Hepatic stellate cell (primary cell): ENCODE data around the gene RFTN1.

Experiments
- DNase-seq: peaks from one replicate; pipeline ENCODE4 v3.0.0; 2011; ENCODE audit warnings: low spot score

Gene RFTN1

DNA sequence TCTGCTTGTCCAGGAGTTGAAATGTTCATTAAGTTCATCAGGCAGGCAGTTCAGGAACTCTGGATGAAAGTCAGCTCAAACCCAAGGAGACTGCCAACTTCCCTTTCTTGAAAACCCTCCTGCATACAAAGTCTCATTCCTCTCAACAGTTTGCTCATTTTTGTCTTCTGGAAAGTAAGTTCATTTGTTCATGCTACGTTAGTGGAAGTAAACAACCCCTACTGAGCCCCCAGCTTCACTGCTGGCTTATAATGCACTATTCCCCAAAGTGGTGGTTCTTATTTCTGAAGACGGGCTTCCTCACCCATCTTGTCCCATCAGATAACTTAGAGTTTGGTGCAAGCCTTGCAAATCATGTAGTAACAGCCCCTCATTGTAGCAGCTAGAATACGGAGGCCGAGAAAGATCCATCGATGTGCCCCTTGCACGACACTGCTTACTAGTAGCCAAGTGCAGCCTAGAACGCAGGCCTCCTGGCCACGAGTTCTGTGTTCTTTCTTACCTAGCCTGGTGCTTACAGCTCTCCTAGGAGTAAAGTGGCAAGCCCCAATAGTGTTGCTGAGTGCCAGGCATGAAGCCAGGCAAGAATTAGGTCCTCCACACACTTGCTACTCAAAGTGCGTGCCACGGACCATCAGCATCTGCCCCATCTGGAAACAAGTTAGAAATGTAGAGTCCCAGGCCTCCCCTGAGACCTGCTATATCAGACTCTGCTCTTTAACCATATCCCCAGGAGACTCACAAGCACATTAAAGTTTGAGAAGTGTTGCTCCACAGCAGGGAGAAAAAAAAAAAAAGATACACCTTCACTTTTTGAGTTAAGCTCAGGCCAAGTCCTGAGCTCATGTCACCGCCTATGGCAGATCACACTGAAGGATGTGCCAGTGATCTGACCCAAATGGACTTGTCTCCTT is 82.5 kb downstream of the RFTN1 start:
- DNase-seq = no peak

DNA sequence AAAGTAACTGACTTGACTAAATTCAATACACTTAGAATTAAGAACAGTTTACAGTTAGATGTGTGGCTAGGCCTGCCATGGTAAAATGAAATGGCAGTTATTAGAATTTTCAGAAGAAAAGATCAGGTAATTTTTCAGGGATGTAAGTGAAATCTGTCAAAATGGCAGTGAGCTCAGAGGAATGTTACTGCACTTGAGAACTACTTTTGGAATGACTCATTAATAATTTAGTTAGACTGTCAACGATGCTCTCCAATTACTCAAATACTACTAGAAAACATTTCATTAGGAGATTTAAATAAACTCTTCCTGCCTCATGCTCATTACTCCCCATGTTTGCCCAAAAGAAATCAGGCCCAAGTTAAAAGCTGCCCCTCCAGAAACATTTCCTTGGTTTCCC is 84.4 kb downstream of the RFTN1 start:
- no peak for DNase-seq

DNA sequence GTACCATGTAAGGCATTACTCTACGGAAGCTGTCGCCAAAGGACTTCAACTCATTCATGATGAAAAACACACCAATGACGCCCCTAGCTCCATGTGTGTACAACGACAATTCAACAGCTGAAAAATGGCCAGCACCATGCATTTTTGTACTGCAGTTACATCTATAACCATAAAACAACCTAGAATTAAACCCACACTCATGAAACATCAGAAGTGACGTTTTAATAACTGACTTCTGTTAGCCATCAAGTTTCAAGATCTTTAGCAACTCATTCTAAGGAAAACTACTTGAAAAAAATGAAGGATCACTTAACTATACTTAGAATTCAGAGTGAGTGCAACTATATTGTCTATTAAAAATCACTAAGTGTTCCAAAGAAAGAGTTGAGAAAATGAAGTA is 84.9 kb downstream of the RFTN1 start:
- DNase-seq = no peak

DNA sequence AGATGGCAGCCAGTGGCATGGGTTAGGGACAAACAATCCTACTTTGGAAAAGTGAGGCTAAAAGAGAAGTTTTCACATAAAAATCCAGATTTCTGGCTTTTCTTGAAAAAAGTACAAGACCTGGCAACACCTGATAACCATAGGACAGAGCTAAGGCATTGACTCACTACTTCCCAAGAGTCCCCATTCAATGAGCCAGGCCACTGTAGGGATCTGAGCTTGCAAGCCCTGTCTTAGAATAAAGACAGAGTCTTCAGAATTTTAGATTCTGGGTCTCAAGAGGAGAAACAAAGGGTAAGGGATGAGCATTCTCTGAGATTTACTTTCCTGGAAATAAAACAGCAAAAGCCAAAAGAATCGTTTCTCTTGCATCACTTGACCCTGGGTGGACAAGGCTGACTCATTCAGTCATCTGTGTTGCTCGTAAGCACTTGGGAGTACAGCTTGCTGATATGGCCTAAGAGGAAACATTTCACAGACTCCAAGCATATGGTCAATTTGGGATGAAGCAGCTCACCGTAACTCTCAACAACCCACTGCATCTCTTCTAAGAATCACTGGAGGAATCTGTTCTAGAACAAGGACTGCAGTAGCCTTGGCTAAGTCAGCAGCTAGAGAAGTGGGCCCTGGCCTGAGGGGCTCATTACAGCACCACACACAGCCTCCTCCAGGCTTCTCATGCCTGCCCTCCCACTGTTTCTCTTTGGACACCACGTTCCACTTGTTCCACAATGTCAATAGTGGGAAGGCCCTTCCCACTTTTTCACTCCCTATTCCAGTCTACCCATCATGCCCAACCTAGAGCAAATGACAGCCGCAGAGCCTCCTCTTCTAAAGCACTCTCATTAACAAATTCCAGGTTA is 86.2 kb downstream of the RFTN1 start:
- DNase-seq = peak; percentile 75

DNA sequence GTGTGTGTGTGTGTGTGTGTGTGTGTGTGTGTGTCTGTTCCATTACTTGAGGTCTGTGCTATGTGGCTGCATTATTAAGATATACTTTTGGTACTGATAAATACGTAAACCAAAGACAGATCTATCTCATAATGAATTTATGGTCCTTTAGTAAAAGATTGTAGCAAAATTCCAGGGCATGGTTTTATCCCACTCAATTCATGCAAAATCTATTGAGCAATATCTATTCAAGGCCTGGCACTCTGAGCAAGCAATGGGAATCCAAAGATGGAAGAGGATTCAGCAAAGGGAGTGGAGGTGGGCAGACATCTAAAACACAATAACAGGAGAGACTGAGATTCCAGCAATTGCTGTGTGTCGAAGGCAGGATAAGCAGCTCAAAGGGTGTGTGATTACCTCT is 86.8 kb downstream of the RFTN1 start:
- no peak for DNase-seq

DNA sequence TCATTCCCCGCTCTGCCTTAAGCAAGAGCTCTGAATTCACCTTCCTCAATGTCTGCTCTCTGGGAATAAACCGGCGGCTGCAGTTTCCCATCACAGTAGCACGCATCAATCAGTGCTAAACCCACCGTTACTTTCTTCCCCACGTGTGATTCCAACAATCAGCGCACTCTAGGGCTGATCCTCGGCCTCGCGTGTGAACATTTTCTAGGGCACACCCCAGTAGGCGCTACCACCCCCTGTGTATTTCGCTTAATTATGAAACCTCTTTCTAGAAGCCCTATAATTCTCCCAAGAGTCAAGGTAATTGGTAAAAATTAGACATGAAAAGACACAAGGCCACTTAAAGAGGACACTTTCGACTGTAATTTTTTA is 87.5 kb downstream of the RFTN1 start:
- DNase-seq = no peak

DNA sequence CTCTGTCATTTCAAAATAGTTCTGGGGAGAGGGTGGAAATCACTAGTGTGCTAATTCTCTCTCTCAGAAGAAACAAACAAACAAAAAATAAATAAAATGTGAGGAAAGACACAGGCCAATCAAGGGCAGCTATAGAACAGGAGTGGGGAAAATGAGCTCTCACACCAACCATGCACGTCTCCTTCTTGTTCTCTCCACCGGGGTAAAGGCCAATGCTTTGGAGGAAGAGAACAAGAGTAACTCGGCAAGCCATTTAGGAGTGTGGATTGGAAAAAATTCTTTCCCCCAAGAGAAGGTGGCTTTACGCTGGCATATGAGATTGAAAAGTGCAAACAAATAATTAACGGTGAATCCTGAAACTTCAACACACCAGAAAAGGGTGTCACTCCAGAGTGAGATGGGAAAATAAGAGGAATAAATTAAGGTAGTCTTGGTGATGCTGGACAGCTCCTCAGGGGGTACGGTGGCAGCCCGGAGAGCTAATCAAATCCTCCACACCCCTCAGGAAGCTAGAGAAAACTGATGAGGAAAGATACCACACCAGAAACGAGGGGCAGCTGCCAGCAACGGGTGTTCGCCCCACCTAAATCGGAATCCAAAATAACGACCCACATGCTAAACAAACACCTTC is 88.0 kb downstream of the RFTN1 start:
- no peak for DNase-seq

DNA sequence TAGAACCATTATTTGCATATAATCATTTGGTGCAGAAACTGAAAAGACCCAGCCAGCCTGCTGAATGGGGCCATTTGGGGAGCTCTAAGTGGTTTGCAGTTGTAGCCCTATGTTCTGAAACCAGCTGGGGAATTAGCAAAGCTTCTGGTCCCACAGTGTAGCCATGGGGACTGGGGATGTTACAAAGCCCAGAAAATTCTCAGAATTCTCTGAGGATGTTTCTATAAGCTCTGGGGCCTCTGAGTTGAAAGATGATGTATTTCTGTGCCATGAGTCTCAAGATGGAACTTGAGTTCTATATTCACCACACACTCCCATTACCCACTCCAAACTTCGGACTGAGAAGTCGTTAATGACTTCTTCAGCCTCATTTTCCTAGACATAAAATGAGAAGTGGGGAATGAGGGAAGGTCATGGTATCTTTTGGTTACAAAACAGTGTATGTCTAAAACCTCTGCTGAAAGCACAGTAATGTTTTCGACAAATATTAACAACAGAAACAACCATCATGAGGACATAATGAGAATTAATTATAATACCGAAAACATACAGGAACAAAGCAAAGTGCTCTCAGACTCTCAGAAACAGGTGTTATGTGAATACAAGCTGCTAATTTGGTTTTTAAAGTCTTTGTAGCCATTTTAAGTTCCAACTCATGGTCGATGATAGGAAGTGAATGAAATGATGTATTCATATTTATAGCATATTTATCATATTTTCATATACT is 89.4 kb downstream of the RFTN1 start:
- DNase-seq = no peak

DNA sequence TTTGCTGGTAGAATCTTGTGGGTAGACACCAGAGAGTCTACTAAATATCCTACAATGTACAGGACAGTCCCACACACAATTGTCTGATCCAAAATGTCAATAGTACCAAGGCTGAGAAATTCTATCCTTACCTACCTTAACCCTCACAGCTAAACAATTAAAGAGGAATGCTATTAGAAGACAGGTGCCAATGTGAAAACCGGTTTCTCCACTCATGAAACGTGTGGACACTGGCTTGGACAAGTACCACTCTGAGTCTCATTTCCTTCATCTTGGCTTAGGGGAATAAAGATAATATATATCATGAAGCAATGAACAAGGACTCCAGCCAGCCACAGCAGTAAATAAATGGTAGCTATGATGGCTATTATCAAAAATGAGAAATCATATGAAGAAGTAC is 90.2 kb downstream of the RFTN1 start:
- no peak for DNase-seq

DNA sequence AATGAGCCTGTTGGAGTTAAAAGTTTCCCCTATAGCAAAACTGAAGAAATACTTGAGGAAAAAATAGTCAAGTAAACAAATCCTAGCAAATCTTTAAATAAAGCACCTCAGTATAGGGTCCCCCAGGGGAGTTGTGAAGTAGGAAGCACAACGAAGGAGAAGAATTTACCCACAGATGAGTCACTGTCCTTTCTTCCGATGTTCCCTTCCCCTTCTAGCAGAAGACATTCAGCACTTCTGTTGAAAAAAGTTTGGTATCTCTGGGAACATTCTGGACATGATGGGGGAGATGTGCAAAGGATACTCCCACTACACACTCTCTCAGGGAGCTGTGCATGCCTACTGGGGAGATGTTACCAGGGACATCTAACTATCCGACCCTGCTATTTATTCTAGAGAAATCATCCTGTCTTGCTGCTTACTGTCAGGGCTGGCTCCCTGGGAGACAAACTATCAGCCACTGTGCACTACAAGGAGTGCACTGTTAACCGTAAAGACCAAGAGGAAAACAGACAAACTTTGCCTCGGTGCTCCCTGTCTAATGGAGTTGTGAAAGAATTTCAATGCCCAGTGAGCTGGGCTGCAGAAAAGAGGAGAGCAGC is 93.8 kb downstream of the RFTN1 start:
- peak; percentile 52 for DNase-seq

DNA sequence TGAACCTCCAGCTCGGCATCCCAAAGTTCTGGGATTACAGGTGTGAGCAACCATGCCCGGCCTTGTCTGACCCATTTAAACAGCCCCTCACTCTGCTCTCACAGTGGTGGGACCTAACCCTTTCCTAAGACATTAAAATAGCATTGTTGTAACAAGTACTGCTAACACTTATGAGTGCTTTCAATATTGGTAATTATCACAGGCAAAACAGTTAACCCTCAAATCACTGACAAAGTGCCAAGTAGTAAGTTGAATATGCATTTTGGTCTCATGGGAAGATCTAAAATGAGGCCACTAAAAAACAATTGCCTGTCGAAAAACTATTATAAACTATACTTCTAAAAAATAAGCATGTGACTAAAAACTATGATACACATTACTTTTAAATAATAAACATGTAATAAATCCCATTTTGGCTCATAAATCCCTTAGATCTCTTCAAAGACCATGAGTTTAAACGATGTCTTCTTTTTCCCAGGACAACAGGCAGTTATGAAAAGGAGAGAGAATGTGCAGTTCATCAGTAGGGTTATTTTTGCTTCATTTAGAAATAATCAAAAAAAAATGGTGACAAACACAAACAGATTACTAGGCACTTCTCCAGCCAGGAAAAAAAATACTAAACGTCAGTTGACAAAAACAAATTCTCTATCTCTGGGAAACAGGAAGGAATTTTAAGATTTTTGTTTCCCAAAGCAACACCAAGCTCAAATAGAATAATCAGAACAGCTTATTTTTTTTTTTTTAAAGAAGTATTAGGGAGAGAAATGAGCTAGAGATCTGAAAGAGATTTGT is 95.4 kb downstream of the RFTN1 start:
- DNase-seq = no peak

DNA sequence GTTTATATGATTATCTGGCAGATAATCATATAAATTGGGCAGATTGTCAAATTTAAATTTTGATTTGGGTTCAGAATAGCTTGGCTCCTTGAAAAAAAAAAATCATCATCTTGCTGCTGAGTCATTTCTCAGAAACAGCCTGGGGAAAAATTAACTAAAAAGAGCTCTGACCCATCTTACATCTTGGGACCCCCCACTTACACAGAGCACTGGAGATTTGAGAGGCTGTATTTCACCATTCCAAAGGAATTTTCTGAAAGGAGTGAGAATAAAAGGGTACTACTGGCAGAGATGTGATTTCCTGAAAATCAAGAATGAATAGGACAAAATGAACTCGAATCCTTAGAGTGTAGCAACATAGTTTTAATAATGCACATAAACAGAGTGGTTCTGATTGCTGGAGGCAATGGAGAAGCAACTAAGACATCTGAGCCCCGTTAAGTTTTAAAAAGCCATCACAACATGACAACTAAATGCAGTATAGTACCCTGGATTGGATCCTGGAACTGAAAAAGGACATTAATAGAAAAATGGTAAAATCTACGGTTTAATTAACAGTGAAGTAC is 97.5 kb downstream of the RFTN1 start:
- no peak for DNase-seq

DNA sequence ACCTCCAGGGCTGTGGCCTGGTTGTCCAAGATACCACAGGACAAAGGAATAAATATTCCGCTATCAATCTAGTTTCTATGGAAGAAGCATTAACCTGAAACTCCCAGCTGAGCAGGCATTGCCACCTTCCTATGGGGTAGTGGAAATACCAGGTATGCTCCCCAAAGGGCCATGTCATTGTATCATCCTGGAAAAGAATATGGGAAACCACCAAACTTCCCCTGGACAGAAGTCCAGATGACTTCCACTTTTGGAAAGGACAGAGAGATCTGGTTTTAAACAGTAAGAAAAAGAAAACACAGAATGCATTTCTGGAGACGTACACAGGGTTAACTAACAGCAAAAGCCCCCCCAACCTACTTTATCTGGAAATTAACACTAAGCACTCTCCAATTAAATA is 100.2 kb downstream of the RFTN1 start:
- no peak for DNase-seq

DNA sequence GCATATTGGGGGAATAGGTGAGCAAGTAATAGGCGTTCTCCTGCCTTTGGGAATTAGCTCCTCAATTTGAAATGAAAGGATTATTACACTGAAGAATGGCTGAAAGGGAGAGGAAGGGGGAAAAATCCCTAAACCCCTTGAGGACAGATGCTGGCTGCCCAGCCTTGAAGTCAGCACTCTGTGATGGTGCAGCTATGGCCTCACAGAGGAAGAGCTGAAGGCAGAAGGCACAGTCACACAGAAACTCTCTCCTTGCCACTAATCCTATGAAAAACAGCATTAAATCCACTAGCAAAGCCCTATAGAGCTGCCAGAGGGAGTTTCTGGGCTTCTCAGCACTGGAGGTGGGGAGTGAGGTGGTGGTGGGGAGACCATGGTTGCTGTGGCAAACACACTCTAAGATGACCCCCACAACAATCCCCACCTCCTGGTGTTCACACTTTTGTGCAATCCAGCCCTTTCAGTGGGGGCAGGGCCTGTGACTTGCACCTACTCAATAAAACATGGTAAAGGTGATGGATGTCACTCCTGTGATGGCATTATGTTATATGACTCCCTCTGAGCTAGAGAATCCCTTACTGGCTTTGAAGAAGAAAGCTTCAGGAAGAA is 101.2 kb downstream of the RFTN1 start:
- no peak for DNase-seq

DNA sequence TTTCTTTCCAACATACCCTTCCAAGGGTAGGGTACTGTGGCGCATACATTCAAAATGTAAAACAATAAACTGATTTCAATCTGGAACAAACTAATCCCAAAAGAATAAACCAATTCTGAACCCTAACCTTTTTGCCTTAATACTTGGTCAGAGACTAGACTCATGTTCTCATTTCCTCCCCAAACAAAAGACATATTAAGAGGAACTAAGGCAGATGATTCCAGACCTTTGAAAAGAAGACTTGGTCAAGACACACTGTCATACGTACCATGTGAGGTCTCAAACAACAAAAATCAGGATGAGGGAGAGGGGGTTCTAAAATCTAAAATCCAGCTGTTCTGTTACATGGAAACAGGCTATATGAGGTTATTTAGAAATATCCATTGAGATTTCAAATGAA is 102.1 kb downstream of the RFTN1 start:
- DNase-seq = no peak

DNA sequence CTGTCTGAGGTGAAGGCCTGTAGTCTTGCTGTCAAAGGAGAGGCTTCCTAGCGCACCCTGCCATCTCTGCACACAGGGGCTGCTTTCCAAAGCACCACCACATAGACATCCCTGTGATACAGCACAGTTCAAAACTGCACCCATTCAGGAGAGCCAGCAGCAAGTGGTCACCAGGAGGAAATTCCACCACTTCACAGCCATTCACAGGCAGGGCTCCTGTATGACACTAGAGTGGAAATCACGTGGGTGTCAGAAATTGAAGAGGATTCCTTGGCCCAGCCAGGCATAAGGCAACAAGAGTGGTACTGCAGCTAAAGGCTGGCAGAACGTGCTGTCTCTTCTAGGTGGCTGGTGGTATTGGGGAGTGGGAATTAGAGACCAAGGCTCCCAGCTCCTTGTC is 102.8 kb downstream of the RFTN1 start:
- no peak for DNase-seq

DNA sequence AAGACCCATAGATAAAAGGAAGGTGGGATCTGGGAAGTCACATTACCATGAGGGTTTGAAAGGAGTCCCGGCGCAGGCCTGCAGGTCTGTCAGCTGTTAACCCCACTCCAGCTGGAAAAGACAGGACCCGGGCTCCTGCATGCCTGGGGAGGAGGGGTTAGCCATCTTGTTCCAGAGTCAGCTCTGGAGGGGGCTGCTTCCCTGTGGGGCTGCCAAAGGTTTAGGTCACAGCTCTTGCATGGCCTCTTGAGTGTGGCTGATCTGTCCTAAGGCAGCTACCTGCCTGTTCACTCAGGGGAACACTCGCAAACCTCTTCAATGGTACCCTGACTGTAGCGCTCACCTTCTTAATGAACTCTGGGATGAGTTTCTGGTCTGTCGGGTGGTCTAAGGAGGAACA is 104.5 kb downstream of the RFTN1 start:
- DNase-seq = no peak

DNA sequence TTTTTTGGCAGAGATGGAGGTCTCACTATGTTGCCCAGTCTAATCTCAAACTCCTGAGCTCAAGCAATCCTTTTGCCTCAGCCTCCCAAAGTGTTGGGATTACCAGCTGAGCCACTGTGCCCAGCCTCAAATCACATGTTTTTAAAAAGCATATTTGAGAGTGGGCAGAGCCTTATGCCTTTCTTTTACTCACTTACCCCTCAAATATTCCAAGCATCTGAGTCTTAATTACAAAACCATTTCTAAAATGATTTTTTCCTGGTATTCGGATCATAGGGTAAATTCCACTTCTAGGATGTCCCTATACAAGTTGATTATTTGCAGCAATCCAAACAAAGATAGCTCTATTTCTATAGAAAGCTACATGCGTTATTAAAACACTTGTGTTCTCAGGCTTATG is 106.1 kb downstream of the RFTN1 start:
- DNase-seq = no peak

DNA sequence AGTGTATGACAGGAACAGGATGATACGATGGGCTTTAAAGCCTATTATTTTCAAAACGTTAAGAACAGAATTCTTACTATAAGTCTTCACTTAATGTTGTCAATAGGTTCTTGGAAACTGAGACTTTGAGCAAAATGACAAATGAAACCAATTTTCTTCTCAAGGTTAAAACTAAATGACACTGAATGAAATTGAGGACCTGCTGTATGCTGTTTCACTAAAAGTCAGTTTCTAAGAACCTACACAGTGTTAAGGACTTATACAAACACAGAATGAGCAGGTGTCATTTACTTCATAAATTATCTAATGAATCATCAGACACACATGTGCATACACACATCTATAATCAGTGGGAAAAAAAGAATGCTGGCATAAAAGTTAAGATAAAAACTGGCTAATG is 106.9 kb downstream of the RFTN1 start:
- no peak for DNase-seq

DNA sequence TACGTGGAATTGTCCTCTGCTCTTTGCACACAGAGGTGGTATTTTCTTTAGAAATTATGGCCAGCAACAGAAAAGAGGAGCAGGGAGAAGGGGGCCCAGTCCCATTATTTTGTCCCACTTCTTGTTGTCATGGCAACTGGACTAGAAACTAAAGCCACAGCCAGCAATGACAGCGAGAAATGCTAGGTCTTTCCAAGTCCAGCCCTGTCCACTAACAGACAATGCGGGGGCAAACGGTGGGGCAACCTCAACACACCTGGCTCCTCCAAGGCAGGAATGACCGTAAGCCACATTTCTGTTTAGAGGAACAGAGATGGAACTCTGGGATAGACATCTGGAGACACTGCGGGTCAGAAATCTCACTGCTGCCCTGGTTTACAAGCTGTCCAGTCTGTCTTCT is 107.3 kb downstream of the RFTN1 start:
- DNase-seq = no peak
